LoVo (cell line): ENCODE data around the gene PHF10.

Experiments used
- DNase-seq: peaks from one replicate; pipeline ENCODE4 v3.0.0-alpha.2; 2016; ENCODE audit warnings: low spot score

The PHF10 gene

DNA sequence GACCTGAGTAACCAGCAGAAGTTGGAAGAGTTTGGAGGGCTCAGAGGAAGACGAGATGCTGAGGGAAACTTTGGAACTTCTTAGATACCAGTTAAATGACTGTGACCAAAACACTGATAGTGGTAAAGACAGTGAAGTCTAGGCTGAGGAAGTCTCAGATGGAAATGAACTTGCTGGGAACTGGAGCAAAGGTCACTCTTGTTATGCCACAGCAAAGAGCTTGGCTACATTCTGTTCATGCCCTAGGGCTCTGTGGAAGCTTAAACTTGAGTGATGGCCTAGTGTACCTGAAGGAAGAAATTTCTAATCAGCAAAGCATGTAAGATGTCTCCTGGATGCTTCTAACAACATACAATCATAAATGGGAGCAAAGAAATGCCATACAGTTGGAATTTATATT lies 47.2 kb downstream of the PHF10 start:
- no peak for DNase-seq

- no peak for DNase-seq
These were observed 49.3 kb downstream of the PHF10 start for GRCh38 chr6:169675011-169675410.

- no peak for DNase-seq
These were observed 52.7 kb downstream of the PHF10 start for GRCh38 chr6:169671563-169671962.

- DNase-seq = no peak
These were observed 54.4 kb downstream of the PHF10 start for GRCh38 chr6:169669889-169670288.

DNA sequence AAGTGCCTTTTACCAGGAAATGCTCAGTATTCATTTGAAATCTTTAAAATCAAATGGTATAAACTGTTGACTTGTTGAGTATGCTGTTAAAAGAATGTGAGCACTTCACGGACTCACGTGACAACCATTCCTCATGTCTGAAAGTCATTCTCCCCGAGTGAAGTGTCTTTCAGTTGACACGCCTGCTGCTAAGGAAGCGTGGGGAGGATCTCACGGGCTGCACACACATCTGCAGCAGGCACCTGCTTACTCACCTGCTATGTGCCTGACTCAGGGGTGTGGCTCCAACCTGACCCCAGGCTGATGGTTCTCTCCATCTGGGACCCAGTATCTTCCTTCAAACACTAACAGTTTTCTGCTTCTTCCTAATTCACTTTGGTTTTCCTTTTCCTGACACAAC lies 55.2 kb downstream of the PHF10 start:
- DNase-seq = no peak

GRCh38 chr6:169668203-169668847 lies 56.0 kb downstream of the PHF10 start:
- no peak for DNase-seq

GRCh38 chr6:169667716-169668115 lies 56.6 kb downstream of the PHF10 start:
- no peak for DNase-seq

- DNase-seq = no peak
These were observed 57.9 kb downstream of the PHF10 start for GRCh38 chr6:169666441-169666840.

GRCh38 chr6:169665289-169665688 lies 59.0 kb downstream of the PHF10 start:
- DNase-seq = no peak

DNA sequence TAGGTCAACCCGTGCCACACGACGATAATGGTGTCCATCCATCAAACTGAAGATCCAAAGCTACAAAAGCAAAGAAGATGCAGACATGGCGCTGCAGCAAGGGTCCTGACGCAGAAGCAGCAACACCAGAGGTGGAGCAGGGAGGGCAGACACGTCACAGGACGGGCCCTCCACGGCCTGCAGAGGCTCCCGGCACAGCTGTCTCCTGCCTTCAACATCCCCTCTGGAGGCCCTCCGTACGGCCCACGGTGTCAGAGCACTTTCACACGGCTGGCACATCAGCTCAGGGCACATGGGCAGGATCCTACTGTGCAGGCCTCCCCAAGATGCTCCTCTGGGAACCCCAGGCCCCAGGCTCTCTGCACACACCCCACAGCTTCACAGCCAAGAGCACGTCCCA lies 60.1 kb downstream of the PHF10 start:
- DNase-seq = no peak

GRCh38 chr6:169663468-169663867 lies 60.8 kb downstream of the PHF10 start:
- no peak for DNase-seq

GRCh38 chr6:169661391-169661756 lies 62.9 kb downstream of the PHF10 start:
- DNase-seq = no peak

- DNase-seq = no peak
These were observed 63.4 kb downstream of the PHF10 start for GRCh38 chr6:169660751-169661390.

- DNase-seq = no peak
These were observed 64.3 kb downstream of the PHF10 start for GRCh38 chr6:169659820-169660610.

- no peak for DNase-seq
These were observed 67.1 kb downstream of the PHF10 start for GRCh38 chr6:169657284-169657610.

DNA sequence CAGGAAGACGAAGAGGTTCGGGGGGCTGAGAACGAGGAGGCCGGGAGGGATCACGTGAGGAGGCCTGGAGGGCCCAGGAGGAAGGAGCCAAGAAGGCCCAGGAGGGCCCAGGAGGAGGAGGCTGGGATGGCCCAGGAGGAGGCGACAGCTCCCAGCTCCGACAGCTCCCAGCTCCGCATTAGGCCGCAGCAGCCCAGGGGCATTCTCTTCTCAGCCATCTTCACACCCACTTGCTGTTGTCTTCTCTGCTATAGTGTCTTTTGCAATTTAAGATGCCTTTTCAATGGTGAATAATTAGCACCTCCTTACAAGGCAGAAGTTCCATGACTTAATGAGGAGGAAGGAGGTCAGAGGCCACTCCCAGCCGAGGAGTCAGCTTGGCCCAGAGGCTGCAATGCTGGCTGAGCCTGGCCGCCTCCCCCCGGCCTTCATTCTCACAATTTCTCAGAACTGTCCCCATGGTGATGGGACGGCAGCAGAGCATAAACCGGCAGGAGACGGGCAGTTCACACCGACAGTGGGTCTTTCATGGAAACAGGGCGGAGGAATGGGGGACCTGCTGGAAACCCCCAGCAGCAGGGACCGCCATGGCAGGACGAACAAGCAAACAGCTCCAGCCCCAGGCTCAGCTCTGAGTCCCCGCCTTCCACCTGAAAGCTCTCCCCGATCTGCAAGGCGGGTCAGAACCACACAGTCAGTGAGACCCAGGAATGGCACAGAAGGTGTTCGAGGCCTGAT lies 67.6 kb downstream of the PHF10 start:
- DNase-seq = no peak

GRCh38 chr6:169654598-169655391 lies 69.5 kb downstream of the PHF10 start:
- no peak for DNase-seq
